Coronary artery (tissue), 2 donors: ENCODE measurements around the gene LIN7A.

Source experiments
- DNase-seq: peaks from one replicate; pipeline ENCODE4 v3.0.0-alpha.2; 2017; ENCODE audit warnings: low spot score
- H3K27ac ChIP-seq, 2 donors: fragments of 200-600 bp; sonication (generic); one replicate each; pipeline ENCODE4 v1.5.1; 2016 to 2019
- H3K4me3 ChIP-seq: fragments of 200-600 bp; sonication (generic); 2 replicates; pipeline ENCODE4 v1.5.1; 2016; ENCODE audit warnings: mild to moderate bottlenecking, moderate library complexity
- TF ChIP-seq, protein P1 (sequence below): fragments of 200-600 bp; sonication (generic); IDR thresholded peaks from one replicate; pipeline ENCODE4 v1.5.1; 2019; ENCODE audit warnings: antibody characterized with exemption

The LIN7A gene

DNA sequence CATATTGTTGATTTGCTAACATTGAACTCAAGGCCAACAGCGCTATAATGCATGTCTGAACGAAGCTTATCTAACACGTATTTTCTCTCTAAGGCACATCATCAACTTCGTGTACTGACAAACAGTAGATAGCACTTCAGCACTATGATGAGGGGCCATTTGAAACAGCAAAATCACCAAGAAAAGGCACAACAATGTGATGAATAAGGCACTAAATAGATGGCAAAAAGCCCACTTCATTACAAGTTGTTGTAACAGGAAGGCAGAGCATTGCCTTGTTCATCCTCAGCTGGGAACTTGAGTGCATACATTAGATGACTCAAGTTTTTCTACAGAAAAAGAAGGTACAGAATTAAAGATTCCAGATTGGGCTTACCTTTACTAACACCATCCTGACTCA lies 75.2 kb downstream of the LIN7A start:
- DNase-seq: no peak
- Histone ChIP-seq H3K4me3 (no peak overlapping the region), H3K27ac (no peak overlapping the region)
- TF ChIP-seq, protein P1, sequence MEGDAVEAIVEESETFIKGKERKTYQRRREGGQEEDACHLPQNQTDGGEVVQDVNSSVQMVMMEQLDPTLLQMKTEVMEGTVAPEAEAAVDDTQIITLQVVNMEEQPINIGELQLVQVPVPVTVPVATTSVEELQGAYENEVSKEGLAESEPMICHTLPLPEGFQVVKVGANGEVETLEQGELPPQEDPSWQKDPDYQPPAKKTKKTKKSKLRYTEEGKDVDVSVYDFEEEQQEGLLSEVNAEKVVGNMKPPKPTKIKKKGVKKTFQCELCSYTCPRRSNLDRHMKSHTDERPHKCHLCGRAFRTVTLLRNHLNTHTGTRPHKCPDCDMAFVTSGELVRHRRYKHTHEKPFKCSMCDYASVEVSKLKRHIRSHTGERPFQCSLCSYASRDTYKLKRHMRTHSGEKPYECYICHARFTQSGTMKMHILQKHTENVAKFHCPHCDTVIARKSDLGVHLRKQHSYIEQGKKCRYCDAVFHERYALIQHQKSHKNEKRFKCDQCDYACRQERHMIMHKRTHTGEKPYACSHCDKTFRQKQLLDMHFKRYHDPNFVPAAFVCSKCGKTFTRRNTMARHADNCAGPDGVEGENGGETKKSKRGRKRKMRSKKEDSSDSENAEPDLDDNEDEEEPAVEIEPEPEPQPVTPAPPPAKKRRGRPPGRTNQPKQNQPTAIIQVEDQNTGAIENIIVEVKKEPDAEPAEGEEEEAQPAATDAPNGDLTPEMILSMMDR: no peak

DNA sequence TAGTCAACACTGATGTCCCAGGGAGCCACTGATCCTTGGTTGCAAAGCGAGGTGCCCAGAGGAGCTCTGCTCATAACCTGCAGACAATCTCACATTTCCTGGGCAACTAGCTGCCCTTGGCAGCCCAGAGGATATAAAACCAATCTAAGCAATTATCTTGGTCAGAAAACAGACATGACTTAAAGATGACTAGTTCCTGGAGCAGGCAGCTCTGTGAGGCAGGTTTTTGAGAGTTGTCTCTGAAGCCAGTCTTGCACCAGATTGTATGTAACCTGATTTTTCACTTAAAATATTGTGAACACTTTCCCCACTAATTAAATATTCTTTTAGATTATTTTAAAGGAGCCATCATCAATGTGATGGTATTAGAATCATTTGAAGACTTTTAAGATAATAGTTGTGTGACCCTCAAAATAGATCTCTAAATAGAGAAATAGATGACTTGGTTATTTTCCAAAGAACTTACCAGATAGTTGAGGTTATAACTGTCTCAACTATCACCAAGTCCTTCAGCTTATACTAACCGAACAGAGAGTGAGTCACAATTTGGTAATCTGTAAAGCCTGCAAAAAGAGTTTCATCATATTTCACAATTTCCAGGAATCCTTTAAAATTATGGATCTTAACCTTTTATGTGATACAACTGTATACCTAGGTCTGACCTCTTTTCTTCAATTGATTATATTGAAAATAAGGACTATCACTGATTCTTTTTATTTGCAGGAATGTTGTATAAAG lies 75.9 kb downstream of the LIN7A start:
- TF ChIP-seq, protein P1: no peak
- DNase-seq: no peak
- Histone ChIP-seq H3K27ac (no peak overlapping the region), H3K4me3 (no peak overlapping the region)

DNA sequence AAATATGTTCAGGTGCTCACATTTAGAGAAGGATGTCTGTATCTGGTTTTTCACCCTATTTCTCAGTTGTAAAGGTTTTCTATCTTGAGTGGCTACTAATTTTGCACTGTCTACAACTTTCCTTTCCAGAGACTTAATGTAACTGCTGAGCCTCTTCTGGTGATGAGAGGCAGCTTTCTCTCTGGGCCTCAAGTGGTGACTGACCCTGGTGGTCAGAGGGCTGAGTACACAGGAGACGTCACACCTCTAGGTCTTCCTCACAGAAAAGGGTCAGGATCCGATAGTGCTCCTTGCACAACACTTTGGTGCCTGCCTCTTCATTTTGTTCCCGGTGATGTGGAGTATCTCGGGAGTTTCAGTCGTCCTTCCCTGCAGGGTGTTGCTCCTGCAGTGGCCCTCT lies 76.8 kb downstream of the LIN7A start:
- no peak overlapping the region for H3K4me3 ChIP-seq
- TF ChIP-seq, protein P1: no peak
- no peak overlapping the region for H3K27ac ChIP-seq
- no peak for DNase-seq

DNA sequence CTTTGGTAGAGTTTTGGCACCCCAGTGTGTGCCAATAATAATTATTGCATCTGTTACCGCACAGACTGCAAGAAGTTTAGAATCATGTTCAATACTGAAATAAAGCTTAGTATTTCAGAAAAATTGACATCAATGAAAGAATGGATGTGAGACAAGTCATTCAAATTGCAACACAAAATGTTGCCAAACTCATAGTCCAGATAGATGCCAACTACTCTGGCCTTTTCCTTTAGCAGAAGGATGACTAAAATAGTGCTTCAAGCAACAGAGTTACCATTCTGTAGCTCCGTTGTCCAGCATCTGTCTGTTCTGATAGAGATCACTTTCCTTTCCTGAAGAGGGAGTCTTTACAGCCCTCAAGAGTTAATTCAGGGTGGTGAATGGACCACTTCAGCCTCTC lies 77.5 kb downstream of the LIN7A start:
- no peak overlapping the region for H3K27ac ChIP-seq
- TF ChIP-seq, protein P1: no peak
- H3K4me3 ChIP-seq: no peak overlapping the region
- no peak for DNase-seq

DNA sequence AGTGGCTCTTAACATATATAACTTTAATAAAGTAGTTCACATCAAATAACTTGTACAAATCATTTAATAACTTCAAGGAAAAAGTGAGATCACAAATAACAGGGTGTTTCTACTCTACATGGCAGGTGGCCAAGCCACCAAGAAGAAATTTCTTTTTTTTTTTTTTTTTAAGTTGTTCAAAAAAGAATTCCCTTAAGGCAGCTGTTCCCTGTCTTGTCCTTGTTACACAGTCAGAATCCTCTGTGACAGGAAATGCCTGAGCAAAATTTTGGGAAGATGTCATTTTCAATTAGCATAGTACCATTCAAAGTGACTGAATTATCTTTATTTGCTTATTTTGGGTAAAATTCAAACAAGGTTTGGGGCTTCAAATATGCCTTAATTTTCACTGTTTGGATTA lies 79.4 kb downstream of the LIN7A start:
- H3K27ac ChIP-seq: no peak overlapping the region
- TF ChIP-seq, protein P1: no peak
- DNase-seq: no peak
- H3K4me3 ChIP-seq: no peak overlapping the region

DNA sequence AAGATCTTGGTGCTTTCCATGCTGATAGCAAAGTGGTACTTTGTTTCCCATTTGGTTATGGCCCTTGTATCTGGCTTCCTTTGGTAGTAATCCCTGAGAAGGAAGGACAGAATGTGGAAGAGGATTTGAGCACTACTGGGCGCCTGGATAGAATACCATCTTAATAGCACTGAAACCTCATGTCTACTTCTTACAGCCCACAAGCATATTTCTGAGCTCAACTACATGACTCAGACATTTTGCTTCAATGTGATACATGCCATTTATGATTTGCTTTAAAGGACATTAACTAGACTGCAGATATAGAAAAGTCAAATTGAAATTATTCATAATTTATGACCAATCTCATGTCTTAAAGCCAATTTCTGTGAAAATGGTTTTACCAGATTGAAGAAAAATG lies 80.4 kb downstream of the LIN7A start:
- Histone ChIP-seq H3K4me3 (no peak overlapping the region), H3K27ac (no peak overlapping the region)
- TF ChIP-seq, protein P1: no peak
- no peak for DNase-seq

DNA sequence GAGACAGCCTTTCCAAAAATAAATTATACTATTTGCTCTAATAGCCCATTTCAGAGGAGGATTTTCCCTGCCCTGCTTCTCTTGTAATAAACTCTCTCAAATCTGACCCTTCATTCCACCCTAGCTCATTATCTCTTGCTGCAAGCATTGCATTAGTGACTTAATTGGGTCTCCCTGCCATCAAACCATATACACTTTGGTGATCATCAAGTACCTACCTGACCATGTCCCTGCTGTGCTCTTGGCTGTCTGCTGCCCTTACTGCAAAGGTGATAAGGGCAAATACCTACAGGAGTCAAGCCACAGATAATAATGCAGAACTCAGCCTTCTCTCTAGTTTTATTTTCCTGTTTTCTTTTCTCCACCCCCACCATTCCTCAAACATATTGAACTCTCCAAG lies 88.4 kb downstream of the LIN7A start:
- no peak overlapping the region for H3K27ac ChIP-seq
- no peak overlapping the region for H3K4me3 ChIP-seq
- DNase-seq: no peak
- TF ChIP-seq, protein P1: no peak
